Esophagus muscularis mucosa (tissue), 4 donors: ENCODE results near the gene ZIC4. TPM values are rescaled to one million over a fixed set of nuclear protein-coding genes. Genes with fewer than 3 reads are reported as not detected.

ENCODE experiments used
- DNase-seq: peaks from one replicate; pipeline ENCODE4 v3.0.0-alpha.2; 2017; ENCODE audit errors: extremely low spot score
- H3K27ac ChIP-seq, 4 donors: fragments of 200-600 bp; sonication (generic); replicated peaks in 1 of 4; 1 replicate in 3 of 4; 2 replicates in 1 of 4; pipeline ENCODE4 v1.5.1; 2016 to 2019; ENCODE audit warnings: mild to moderate bottlenecking in 1 of 4
- H3K27me3 ChIP-seq, 4 donors: fragments of 200-600 bp; sonication (generic); one replicate each; pipeline versions ENCODE4 v1.5.1 to v1.6.0; 2016 to 2019
- H3K36me3 ChIP-seq, 4 donors: fragments of 200-600 bp; sonication (generic); one replicate each; pipeline ENCODE4 v1.5.1; 2016 to 2019
- H3K4me1 ChIP-seq, 4 donors: fragments of 200-600 bp; sonication (generic); one replicate each; pipeline ENCODE4 v1.5.1; 2016 to 2019
- H3K4me3 ChIP-seq, 4 donors: fragments of 200-600 bp; sonication (generic); 1 replicate in 2 of 4; 2 replicates in 2 of 4; pipeline ENCODE4 v1.5.1; 2016 to 2019; ENCODE audit warnings: mild to moderate bottlenecking in 4 of 4, moderate library complexity in 1 of 4
- H3K9me3 ChIP-seq, 4 donors: fragments of 200-600 bp; sonication (generic); 1 replicate in 3 of 4; 2 replicates in 1 of 4; pipeline ENCODE4 v1.5.1; 2016 to 2019
- EP300 ChIP-seq: sonication (generic); formaldehyde crosslinking; IDR thresholded peaks from one replicate; pipeline ENCODE4 v1.6.1; 2017; ENCODE audit warnings: antibody characterized with exemption
- POLR2A ChIP-seq: fragments of 450-650 bp; IDR thresholded peaks from one replicate; pipeline ENCODE4 v1.6.1; 2017; ENCODE audit warnings: antibody characterized with exemption, moderate library complexity, mild to moderate bottlenecking, low read depth
- POLR2AphosphoS5 ChIP-seq, 2 donors: sonication (generic); formaldehyde crosslinking; IDR thresholded peaks; one replicate each; pipeline ENCODE4 v1.6.1; 2017; ENCODE audit warnings: antibody characterized with exemption in 2 of 2
- WGBS: methylation state at CpG from one replicate; pipeline ENCODE4 v1.1.5; 2018; 5-methylcytosine and 5-hydroxymethylcytosine counted together
- intact Hi-C: fragments of 100-400 bp; cut with DNase I; formaldehyde crosslinking; loops from one replicate; pipeline ENCODE4 v1.15.1; 2023
- total RNA-seq, 4 donors: library from RNA; depleted of rRNA; stranded (reverse); fragments of >200 nt; gene quantifications; one replicate each; pipeline versions ENCODE4 v1.1.0 to v1.2.1, GENCODE V29; 2016
- TF ChIP-seq, protein P1 (sequence below), 3 experiments: fragments of 200-600 bp in 2 of 3; fragments of 450-650 bp in 1 of 3; sonication (generic) in 2 of 3; IDR thresholded peaks; one replicate each; pipeline ENCODE4 v1.5.1; 2017 to 2019; ENCODE audit warnings: antibody characterized with exemption in 3 of 3, mild to moderate bottlenecking in 2 of 3, moderate library complexity in 1 of 3

ZIC4 gene
- total RNA-seq, 4 donors from 2014 or later, result not detected

DNA sequence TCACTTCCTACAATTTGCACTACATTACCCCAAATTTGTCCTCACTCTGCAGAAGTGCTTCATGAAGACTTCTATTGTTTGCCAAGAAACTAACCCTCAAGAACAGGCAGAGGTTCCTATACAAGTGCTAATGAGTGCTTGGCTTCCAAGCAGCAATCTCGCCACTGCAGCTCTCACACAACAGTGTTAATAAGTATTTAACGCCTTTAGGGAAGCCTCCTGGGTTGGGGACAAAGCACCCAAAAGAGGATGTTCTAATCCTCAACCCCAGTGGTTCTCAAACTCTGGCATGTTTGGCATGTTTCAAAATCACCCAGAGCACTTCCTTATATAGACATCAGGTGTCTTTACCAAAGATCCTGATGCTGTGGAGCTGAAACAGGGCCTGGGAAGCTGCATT lies 64.6 kb downstream of the ZIC4 start:
- TF ChIP-seq EP300, result no peak
- no peak for TF ChIP-seq POLR2A
- TF ChIP-seq, protein P1, sequence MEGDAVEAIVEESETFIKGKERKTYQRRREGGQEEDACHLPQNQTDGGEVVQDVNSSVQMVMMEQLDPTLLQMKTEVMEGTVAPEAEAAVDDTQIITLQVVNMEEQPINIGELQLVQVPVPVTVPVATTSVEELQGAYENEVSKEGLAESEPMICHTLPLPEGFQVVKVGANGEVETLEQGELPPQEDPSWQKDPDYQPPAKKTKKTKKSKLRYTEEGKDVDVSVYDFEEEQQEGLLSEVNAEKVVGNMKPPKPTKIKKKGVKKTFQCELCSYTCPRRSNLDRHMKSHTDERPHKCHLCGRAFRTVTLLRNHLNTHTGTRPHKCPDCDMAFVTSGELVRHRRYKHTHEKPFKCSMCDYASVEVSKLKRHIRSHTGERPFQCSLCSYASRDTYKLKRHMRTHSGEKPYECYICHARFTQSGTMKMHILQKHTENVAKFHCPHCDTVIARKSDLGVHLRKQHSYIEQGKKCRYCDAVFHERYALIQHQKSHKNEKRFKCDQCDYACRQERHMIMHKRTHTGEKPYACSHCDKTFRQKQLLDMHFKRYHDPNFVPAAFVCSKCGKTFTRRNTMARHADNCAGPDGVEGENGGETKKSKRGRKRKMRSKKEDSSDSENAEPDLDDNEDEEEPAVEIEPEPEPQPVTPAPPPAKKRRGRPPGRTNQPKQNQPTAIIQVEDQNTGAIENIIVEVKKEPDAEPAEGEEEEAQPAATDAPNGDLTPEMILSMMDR (IDR thresholded peaks at IDR 0.05), result no peak
- TF ChIP-seq POLR2AphosphoS5 (IDR thresholded peaks at IDR 0.05), result no peak
- Histone ChIP-seq H3K27ac (no peak overlapping the region), H3K4me1 (no peaks in the 10 kb centered on the region), H3K4me3 (no peak overlapping the region), H3K36me3 (no peaks in the 10 kb centered on the region), H3K9me3 (no peaks in the 10 kb centered on the region), H3K27me3 (peaks cover 0 to 16% (median 0%) of the 10 kb centered on the region in 4 donors)
- DNase-seq, result no peak
- intact Hi-C loops, result no loop called here
- WGBS, result 37% methylated on average over 2 of the region's 2 CpGs

DNA sequence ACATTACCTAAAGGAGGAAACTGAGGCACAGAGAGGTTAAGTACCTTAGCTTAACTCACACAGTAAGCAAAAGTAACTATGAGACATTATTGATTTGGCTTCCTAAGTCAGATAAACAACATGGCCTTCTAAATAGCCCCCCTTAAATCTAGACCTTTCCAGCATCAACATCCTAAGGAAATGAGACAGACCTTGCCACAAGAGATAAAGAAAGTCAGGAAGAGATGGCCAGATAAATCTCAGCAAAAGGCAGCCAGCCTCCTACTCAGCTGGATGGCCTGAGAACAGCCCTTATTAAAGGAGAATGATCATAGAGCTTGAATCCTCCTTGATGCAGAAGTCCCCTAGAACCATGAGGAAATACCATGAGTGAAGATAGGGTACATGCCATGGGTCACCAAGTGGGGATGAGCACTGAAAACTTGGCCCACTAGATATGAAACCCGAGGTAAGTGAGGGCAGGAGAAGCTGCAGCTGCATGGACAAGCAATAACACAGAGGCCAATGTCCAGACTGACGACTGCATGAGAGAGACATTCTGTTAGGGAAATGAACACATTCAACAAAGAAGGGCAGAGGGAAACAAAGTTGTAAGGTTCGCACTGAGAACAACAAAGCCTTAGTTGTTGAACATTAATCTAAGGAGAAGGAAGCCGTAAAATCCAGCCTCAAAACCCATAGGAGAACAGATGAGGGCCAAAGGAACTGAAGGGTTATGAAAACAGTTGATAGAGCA lies 69.6 kb downstream of the ZIC4 start:
- WGBS, result 47% methylated on average over 4 of the region's 4 CpGs
- Histone ChIP-seq H3K4me3 (no peak overlapping the region), H3K4me1 (no peaks in the 10 kb centered on the region), H3K9me3 (no peaks in the 10 kb centered on the region), H3K27ac (no peak overlapping the region), H3K36me3 (no peaks in the 10 kb centered on the region), H3K27me3 (no peaks in the 10 kb centered on the region)
- DNase-seq, result no peak
- intact Hi-C loops, result no loop called here
- TF ChIP-seq EP300, result no peak
- TF ChIP-seq, protein P1 (IDR thresholded peaks at IDR 0.05), result no peak
- no peak for TF ChIP-seq POLR2AphosphoS5 (IDR thresholded peaks at IDR 0.05)
- no peak for TF ChIP-seq POLR2A

Other genes with a start within 250 kb of the ZIC4 start
- gene ZIC1, start 2.8 kb upstream of the ZIC4 start, total RNA-seq, result not detected